EL (cell line): ENCODE data around the gene CDK3.

ENCODE experiments used
- DNase-seq: peaks from one replicate; pipeline ENCODE4 v3.0.0-alpha.2; 2016

Gene CDK3

DNA sequence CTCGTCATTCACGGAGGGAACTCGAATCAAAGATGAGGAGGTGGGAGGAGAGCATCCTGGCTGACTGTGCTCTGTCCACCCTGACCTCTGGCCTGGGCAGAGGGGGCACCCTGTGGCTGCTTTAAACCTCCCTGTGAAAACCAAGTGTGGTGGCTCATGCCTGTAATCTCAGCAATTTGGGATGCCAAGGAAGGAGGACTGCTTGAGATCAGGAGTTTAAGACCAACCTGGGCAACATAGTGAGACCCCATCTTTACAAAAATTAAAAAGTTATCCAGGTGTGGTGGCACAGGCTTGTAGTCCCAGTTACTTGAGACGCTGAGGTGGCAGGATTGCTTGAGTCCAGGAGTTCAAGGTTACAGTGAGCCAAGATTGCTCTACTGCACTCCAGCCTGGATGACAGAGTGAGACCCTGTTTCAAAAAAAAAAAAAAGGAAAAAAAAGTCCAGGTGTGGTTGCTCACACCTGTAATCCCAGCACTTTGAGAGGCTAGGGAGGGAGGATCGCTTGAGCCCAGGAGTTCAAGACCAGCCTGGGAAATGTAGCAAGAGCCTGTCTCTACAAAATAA, 5.8 kb upstream of the CDK3 start:
- DNase-seq = no peak

DNA sequence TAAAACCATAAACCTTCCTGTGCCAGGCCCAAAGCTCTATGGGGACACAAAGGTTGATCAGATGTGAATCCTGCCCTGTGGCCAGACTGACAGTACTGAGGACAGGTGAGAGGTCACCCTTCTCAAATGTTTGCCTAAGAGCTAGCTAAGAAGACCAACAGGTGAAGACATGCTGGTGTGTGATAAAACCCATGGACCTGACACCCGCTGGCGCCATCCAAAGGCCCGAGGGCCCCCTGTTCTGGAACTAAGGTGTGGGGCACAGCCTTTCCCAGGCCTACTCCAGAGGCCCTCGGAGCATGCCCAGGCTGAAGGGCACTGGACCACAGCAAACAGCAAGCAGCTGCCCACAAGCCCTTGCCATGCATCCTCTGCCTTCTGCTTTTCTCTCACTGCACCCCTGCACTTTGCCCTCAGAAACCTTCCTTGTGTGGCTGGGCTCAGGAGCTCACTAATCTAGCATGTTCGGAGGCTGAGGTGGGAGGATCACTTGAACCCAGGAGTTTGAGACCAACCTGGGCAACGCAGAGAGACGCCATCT, 5.2 kb upstream of the CDK3 start:
- DNase-seq = no peak

GRCh38 chr17:75996665-75997590, 3.7 kb upstream of the CDK3 start:
- DNase-seq = peak; percentile 81

- peak; percentile 50 for DNase-seq
These were observed 2.3 kb upstream of the CDK3 start for GRCh38 chr17:75998327-75998795.

- DNase-seq = peak; percentile 43
These were observed 470 bp upstream of the CDK3 start for GRCh38 chr17:76000016-76000754.

- no peak for DNase-seq
These were observed 1.4 kb downstream of the CDK3 start for GRCh38 chr17:76002100-76002499.

- no peak for DNase-seq
These were observed 3.3 kb downstream of the CDK3 start for GRCh38 chr17:76003915-76004314.

DNA sequence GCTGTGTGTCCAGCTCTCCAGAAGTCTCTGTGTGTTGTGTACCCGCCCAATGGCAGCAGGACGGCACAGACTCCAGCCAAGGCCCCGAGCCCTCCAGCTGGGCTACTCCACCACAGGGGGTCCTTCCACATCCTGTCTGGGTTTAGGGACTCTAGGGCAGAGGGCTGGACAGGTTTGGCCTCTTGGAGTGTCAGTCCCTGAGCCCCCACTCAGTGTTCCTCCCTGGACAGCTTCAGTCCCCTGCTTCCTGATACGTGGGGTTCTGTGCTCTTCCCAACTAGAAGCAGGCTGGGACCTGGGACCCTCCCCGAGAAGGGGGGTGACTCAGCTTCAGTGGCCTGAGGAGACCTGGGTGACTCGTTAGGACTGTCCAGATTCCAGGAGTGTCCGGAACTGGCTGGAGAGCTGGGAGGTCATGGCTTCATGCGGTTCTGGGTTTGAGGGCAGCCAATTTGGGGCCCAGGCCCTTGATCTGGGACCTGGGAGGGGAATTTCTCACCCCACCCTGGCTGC, 4.2 kb downstream of the CDK3 start:
- no peak for DNase-seq

- DNase-seq = peak; percentile 63
These were observed 4.9 kb downstream of the CDK3 start for GRCh38 chr17:76005263-76006149.

DNA sequence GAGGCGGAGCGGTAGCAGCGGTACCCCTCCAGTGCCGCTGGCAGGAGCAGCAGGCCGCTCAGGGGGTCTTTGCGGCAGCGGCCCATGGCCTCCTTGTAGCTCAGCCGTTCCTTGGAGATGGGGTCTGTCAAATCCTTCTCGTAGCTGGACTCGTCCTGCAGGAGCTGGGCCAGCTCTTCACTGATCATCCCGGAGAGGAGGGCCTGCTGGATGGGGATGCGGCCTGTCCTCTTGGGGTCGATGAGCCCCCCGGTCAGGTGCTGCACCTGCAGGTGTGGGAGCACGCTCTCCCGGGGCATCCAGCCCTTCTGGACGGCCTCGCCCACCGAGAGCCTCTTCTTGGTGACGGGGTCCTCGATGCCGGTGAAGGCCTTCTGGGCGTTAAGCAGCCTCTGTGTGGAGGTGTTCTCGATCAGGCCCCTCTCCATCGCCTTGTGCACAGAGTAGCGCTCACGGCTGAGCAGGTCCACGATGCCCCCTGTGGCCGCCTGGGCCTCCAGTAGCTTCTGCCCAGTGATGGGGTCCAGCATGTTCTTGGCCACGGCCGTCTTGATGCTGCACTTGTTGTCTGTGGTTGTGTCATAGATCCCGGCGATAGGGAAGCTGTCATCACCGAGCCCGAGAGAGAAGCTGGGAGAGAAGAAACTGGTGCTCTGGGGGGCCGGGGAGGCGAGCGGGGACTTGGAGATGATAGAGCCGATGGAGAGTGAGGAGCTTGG, 6.6 kb downstream of the CDK3 start:
- DNase-seq = no peak

DNA sequence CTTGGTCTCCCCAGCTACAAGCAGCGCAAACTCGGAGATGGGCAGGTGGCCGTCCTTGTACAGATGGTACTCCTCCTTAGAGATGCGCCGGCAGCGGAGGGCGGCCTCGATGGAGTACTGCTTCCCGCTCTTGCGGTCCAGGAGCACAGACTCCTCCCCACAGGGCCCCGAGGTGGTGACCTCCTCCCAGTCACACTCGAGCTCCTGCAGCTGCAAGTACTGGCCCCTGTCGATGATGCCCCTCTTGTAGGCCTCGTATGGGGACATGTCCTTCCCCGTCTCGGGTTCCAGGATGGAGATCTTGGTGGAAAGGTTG, 7.2 kb downstream of the CDK3 start:
- DNase-seq = no peak

DNA sequence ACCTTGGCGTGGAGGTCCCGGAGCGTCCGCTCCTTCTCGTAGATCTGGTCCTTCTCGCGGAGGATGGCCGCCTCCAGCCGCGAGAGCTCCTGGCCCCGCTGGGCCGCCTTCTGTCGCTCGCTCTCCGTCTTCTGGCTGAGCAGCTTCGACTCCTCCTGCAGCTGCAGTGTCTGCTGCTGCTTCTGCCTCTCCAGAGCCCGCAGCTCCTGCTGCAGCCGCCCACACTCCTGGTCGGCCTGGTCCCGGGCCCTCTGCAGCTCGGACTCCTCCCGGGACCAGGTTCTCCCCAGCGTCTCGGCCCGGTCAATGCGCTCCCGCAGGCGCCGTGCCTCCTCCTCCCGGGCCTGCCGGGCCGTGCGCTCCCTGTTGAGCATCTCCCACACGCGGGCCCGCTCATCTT, 7.6 kb downstream of the CDK3 start:
- DNase-seq = no peak

DNA sequence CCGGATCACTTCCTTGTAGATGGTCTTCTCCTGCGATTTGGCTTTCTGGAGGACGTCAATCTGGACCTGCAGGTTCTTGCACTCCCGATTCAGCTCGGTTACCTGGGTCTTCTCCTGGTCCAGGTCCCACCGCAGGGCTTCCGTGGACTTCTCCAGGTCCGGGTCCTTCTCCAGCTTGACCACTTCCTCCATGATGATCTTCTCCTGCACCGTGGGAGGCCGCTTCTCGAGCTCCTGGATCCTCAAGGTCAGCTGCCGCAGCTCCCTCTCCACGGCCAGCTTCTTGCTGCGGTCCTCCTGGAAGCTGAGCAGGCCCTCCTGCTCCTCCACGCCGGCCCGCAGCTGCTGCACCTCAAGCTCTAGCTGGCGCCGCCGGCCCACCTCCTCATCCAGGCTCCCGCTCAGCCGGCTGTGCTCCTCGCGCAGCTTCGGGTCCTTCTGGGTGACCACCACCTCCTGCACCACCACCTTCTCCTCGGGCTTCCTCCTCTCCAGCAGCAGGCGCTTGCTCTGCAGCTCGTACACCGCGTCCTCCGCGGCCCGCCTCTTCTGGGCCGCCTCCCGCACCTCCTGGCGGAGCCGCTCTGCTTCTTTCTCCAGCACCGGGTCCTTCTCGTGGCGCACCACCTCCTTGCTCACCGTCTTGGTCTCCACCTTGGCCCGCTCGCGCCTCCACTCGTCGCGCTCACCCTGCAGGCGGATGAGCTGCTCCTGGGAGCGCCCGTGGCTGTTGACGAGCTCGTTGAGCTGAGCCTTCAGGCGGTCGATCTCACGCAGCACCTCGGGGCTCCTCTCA, 8.2 kb downstream of the CDK3 start:
- no peak for DNase-seq

- DNase-seq = no peak
These were observed 8.8 kb downstream of the CDK3 start for GRCh38 chr17:76009447-76009846.

DNA sequence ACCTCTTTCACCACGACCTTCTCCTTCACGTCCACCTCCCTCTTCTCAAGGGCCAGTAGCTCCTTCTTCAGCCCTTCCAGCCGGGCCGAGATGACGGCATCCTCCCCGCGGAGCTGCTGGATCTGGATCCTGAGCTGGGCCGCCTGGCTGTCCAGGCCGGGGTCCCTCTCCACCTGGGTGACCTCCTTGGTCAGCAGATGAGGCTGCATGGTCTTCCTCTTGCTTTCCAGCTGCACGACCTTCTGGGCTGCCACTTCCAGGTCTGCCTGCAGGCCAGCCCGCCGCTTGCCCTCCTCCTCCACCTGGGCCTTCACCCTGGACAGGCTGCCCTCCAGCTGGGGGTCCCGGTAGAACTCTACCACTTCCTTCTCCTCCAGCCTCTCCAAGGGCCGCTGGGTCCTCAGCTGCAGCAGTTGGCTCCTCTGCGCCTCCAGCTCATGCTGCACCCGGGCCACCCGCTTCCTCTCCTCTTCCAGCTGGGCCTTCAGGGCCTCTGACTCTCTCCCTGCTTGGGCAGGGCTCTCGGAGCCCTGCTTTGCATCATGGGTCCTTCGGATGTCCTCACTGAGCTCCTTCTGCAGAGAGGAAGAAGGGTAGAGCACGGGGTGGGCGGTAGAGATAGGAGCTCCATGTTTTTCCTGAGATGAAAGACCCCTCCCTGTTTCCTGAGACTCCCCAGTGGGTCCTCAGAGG, 9.5 kb downstream of the CDK3 start:
- no peak for DNase-seq

- DNase-seq = peak; percentile 35
These were observed 11.3 kb downstream of the CDK3 start for GRCh38 chr17:76011951-76012350.

- peak; percentile 30 for DNase-seq
These were observed 12.8 kb downstream of the CDK3 start for GRCh38 chr17:76013377-76013932.

GRCh38 chr17:76014100-76014924, 13.7 kb downstream of the CDK3 start:
- DNase-seq = peak; percentile 70

- DNase-seq = no peak
These were observed 14.2 kb downstream of the CDK3 start for GRCh38 chr17:76014925-76015261.
